IPS DF 4.7 (cell line): ENCODE measurements around the gene TRIM3.
"Not testable (repeated sequence)": the region's sequence is repeated elsewhere in the genome, so short reads cannot be mapped to it uniquely, and the experiment has no call there.

Experiments used
- DNase-seq: peaks from one replicate; pipeline ENCODE4 v3.0.0-alpha.2; 2013; ENCODE audit warnings: low spot score; ENCODE audit errors: extremely low read depth

Gene TRIM3

DNA sequence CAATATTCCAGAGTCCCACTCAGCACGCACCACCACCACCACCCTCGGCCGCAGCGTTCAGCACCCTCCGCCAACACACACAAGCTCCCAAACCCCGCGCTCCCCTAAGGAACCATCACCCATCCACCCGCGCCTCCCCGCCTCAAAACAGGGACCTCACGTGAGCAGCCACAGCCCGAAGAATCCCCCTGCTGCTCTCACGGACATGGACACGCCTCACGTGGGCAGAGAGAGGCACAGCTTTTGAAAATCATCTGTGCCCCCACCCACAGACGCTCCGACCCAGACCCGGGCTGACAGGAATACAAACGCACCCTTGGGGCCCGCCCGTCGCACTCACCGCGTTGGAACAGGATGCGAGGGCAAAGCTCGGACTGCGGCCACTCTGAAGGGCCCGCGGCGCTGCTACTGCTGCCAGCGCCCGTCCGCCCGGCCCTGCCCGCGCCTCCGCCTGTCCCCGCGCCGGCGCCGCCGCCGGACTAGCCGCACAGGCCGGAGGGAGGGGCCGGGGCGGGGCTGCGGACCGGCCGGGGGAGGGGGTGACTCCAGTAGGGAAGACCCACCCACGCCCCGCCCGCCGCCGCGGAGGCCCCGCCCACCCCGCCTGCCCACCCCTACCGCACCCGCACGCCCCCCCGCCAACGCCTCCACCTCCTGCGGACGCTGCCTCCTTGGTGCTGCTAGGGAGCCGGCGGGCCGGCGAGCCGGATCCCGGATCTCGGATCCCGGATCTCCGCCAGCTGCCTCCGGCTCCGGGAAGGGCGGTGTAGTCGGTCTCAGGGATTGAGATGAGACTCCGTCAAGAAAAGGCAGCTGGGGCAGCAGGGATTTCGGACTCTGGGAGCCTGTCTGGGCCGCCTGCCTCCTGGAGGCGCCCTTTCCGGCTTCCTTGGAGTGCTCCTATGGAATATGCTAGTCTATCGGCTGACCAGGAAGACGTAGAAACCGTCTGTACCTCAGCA, at the start of gene TRIM3:
Gene TRIM3, minus strand, starts transcription at position 491 of the 962 bp plus-strand sequence. CDS start 8,246 bp downstream, outside the sequence.
- DNase-seq = no peak

DNA sequence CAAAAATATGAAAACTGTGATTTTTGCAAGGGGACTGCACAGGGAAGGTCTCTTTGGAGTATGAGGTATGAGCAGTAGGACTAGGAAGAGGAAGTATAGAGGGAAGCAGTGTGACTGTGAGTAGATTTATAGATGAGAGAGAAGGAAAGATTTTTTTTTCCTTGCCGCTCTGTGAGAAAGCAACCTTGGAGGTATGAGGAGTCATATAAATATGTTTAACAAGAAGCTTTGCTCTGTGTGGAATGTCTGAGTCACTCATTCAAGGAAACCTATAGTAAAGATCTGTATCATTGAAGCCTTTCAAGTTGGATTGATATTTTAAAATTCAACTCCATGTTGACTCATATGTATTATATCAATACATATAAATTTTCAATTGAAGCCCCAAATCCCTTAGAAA, 49.5 kb upstream of the TRIM3 start:
- DNase-seq = no peak

DNA sequence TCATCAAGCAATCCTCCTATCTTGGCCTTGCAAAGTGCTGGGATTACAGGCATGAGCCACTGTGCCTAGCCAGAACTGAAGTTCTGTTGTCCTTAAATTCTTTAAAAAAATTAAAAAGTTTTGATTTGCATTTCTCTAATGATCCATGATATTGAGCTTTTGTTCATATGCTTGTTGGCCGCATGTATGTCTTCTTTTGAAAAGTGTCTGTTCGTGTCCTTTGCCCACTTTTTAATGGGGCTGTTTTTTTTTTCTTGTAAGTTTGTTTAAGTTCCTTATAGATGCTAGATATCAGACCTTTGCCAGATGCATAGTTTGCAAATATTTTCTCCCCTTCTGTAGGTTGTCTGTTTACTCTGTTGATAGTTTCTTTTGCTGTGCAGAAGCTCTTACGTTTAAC, 48.2 kb upstream of the TRIM3 start:
- not testable (repeated sequence) for DNase-seq

DNA sequence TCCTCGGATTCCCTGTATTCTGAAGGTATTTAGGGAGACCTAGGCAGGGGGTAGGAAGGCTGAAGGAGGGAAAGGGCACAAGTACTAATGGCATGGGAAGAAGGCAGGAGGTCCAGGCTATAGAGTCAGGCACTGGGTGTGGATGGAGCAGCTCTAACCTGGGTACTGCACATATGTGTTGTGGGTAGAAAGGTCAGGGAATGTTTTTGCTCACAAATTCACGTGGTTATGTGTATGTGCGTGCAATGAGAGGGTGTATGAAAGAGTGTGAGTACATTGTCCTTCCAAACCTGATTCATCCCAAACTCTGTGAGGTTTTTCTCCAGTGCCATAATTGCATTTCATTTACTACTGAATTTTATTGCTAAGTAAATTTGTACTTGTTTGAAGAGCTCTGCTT, 46.5 kb upstream of the TRIM3 start:
- DNase-seq = no peak

DNA sequence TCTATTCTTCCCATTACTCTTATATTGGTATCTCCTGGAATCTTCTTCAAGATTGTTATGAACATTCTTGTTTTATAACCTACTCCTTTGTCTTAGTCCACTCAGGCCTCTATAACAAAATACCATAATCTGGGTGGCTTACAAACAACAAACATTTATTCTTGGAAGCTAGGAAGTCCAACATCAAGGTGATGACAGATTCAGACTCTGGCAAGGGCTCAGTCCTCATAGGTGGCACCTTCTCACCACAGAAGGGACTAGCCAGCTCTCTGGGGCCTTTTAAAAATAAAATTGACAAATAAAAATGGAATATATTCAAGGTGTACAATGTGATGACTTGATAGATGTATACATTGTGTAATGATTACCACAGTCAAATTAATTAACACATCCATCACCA, 43.1 kb upstream of the TRIM3 start:
- no peak for DNase-seq

DNA sequence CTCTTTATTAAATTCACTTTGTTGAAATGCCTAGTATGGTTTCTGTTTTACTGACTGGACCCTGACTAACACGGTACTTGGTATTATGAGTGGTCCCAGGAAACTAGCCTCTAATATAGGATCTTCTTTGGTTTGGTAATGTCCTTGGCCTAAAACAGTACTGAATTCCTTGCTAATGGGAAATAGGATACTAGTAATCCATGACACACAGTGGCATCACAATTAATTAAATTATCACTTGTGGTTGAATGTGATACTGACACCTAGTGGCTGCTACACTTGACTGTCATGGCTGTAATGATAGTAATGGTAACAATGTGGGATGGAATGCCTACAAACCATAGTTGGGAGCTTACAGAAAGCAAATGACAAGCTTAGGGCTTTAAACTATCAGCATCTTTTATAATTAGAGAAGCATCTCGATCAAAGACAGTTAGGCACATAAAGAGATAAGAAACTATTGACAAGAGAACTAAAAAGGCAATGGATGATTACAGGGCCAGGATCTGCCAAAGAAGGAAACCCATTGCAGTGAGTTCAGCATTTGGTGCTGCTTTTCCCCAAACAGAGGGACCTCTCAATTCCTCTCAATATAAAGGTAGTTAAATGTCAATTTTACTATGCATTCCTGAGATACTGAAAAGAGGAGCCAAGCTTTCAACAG, 32.0 kb upstream of the TRIM3 start:
- DNase-seq = no peak

DNA sequence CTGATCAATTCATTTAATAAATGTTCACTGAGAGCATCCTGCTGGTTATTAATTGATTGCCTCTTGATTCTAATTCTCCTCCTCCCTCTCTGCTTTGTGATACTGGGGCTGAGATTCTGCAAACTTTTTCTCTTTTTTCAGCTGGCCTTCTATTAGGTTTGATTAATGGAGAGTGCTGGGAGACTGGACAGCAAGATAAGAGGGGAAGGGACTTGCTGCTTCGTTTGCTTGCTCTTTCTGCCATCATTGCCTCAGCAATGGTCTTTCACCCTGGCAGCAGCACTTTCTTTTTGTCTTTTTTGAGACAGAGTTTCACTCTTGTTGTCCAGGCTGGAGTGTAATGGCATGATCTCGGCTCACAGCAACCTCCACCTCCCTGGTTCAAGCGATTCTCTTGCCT, 30.4 kb upstream of the TRIM3 start:
- DNase-seq = no peak

DNA sequence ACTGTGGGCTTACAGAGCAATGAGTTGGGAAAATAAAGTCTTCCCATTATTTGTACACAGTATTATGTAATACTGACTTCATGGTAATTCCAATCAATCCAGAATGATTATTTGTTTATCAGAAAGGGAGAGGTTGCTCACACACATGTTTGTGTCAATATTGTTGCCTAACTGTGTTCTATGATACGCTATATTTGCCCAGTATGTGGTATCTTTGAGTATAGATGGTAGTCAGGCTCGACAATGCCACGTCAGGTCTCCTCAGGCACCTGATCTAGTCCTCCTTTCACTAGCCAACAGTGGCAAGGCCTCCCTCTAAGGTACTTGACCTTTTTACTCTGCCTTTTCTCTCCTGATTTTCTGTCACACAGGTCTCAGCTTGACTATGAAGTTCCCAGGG, 28.6 kb upstream of the TRIM3 start:
- DNase-seq = no peak

DNA sequence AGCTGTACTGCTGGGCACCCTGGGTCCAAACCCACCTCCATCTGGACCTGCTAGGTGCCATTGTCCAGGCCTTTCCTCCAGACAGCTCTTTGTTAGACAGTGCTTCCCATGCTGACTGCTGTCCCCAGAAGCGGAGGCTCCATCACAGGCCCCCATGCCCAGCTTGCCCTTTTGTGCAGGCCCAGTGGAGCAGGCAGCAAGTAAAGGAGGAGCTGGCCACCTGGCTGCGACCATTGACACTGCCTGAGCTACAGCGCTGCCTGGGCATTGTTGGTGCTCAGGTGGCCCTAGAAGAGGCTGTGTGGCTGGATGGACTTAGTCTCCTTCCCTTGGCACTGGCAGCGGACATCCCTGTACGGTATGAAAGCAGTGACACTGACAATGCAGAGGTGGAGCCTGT, 24.8 kb upstream of the TRIM3 start:
- DNase-seq = no peak

DNA sequence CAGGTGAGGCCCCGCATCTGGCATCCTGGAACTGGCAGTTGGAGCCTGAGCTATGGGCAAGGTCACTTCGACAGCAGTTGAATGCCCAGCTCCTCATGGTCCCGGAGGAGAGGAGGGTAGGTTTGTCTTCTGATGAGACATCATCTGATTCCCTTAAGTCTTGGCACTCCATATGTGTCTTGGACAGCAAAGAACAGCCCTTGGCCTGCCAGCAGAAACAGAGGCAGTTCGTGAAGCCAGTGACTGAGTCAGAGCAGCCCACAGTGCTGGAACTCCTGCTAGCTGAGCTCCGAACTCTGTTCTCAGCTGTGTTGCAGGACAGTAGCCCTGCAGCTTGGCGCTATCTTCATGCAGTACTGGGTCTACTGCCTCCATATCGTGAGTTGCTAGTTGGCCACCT, 24.4 kb upstream of the TRIM3 start:
- no peak for DNase-seq

DNA sequence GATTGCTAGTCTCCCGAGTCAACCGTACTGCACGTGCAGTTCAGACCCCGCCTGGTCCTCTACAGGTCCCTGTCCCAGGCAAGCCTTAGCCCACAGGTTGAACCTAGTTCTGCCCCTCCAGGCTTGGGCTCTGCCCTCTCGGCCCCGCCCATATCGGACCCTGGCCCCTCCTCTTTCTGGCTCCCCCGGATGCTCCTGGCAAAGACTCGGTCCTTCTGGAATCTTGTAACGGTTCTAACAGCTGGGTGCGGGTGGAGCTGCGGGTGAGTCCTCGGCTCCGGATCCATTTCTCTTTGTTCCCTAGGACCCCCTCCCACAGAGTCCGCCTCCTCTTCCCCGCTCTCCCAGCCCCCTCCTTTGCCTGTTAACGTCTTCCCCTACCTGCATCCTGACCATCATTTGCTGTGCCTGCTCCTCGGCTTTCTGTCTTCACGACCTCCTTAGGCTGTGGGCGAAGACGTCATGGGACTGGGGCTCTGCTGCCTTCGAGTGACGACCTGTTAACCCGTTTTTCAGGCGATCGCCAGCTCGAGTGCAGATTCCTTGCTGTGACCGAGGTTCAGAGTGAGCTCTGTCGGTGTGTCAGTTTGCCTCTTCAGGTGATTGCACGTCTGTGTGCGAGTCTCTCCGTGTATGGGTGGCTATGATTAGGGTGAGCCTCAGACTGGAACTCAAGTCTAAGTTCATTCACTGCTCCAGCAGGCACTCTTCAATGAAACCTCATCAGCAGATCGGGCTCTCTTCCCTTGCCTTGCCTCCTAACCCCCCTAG, 23.5 kb upstream of the TRIM3 start, which contains the start of gene DNHD1:
Gene DNHD1, plus strand, starts transcription at position 212 of the 771 bp plus-strand sequence. CDS start 936 bp downstream, outside the sequence.
- no peak for DNase-seq

DNA sequence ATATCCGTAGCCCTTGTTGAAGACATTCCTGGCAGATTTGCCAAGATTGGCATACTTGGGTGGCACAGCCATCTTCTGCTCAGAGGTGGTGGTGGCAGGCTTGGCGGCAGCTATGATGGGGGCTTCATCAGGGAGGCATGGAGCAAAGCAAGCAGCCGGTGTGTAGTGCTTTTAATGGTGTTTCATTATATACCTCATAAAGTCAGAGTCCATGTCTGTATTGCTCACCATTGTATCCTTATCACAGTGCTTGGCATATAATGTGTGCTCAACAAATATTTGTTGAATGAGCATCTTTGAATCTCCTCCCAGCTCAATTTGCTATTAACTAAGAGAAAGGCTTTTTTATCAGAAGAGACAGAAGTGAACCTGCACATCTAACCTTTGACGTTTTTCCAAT, 15.6 kb upstream of the TRIM3 start:
- no peak for DNase-seq

DNA sequence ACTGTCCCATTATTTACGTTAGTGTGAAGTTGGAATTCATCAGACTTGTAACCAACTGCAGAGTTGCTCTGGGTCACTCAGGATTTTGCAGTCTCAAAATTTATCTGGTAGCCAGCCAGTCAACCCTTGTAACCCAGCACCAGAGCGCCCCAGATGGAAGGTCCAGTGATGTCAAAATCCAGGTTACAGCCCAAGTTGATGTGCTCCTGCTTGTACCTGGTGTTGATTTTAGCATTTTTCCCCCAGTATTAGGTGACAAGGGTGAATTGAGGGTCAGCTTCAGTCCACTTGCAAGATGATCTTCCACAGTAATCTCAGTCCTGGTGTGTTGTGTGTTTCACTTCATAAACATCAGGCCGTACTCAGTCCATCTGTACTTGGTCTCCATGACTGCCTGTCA, 15.1 kb upstream of the TRIM3 start:
- no peak for DNase-seq

DNA sequence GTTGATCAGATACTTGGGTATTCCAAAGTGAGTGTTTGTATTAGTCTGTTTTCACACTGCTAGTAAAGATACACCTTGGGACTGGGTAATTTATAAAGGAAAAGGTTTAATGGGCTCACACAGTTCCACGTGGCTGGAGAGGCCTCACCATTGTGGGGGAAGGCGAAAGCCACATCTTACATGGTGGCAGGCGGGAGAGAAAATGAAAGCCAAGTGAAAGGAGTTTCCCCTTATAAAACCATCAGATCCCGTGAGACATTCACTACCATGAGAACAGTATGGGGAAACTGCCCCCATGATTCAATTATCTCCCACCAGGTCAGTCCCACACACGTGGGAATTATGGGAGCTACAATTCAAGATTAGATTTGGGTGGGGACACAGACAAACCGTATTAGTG, 14.6 kb upstream of the TRIM3 start:
- no peak for DNase-seq

DNA sequence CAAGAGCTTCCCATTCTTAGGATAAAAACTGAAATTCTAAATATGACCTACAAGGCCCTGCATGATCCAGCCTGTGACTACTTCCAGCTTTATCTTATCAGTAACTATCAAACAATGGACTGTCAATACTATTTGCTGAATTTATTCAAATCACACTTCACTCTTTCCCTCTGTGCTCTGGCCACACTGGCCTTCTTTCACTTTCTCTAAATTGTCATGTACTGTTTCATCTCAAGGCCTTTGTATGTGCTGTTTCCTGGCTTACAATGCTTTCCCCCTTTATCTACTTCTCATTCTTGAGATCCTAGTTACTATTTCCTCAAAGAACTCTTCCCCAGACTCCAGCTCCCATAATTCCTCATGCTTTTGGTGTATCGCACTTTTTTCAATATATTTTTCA, 13.2 kb upstream of the TRIM3 start:
- DNase-seq = no peak

DNA sequence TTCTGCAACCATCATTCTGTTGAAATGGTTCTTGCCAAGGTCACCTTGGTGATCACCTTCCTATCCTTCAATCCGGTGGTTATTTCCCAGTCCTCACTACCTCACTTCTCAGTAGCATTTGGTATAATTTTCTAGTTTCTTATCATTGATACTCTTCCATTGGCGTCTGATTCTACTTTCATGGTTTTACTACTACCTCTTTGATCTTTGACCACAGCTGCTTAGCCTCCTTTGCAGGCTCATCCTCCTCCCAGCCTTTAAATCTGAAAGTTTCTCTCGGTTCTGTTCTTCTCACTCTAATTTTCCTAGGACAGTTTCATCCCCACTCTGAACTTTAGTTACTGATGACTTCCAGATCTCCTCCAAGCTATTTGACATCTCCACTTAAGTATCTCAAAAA, 12.5 kb upstream of the TRIM3 start:
- no peak for DNase-seq

DNA sequence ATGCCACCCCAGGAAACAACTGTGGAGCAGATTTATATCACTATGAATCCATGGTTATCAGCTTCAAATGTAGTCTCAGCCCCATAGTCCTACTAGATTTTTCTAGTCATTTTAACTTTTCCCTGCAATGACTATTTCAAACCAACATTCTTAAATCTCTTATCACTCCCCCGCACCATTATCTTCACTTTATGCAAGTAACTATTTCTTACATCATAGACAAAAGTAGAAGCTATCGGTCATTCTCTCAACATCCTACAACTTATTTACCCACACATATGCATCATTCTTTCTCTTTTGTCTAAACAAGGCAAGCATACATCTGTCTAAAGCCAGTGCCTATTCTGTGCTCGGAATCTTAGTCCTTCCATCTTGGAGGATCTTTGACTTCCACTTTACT, 11.9 kb upstream of the TRIM3 start:
- no peak for DNase-seq

DNA sequence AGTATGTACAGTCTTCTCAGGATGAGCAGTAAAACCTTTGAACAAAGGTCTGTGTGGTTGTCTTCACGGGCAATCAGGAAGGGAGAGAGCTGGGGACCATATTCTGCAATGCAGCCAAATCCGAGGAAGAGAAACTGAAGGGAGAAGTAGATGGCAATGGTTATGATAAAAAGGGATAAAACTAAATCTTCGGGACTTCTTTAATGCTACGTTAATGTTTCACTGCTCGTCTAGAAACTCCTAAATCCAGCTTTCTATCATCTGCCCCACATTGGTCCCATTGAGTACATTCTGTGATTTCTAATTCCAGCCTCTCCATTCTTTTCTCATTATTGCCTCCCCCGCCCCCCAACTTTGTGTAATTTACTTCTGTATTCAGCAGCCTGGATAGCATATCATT, 9.3 kb upstream of the TRIM3 start:
- DNase-seq = no peak

DNA sequence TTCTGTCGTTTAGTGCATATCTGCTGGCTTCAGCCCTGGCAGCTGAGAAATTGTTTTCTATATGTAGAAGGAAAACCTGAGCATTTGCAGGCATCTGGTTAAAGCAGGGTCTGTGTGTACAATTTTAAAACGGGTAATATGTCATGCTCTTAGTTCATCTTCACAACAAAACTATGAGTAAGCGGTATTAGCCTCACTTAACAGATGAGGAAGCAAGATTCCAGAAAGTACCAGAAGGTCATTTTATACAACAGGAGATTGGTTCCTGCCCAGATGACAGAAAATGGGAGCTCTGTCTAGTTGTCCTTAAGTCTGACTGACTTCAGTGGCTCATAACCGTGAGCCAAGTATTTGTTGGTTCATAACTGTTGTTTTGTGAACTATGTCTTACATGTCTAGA, 8.7 kb upstream of the TRIM3 start:
- DNase-seq = no peak

DNA sequence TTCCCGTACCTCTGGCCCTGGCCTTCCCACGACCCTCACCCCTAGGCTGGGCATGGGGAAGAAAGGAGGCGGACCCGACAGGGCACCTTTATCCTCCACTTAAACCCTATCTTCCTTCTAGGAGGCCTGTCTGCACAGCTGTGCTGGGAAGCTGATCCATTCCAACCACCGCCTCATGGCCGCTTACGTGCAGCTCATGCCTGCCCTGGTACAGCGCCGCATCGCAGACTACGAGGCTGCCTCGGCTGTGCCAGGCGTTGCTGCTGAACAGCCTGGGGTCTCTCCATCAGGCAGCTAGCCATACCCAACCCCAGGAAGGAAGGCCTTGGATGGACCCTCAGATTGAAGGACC, 8.2 kb upstream of the TRIM3 start:
- DNase-seq = no peak

DNA sequence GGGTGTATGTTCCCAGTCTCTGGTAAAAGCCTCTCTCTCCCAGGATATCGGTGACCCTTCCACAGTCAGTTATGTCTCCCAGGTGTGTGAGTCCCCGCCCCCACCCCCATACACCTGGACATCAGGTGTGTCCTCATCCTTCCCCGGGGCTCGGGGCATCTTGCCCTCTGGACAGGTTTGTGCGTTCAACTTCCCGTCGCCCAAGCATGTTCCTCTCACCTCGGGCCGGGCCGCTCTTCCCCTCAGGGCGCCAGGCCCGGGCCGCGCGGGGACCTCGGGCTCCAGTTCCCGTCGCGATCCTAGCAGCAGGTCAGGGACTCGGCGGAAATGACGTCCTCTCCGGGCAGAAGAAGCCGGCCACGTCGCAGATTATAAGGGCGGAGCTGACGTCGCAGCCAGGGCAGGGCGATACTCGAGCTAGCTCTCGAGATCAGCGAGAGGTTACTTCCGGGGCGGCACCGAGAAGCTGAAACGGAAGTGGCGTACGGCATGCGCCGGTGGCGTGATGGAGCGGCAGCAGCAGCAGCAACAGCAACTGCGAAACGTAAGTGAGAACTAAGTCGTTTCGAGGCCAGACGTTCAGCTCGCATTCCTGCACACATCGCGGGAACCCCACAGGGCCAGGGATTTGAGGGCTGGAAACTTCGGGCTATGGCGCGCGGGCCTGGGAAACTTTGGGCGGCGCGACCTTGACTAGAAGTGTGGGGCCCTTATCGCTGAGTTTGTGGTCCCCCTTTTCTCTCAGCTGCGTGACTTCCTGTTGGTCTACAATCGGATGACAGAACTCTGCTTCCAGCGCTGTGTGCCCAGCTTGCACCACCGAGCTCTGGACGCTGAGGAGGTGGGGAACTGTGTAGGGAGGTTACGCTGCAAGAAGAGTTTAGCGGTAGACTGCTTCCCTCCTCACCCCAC, 7.5 kb upstream of the TRIM3 start, which contains the start of the genes ARFIP2 and TIMM10B:
Gene ARFIP2, minus strand, starts transcription at position 320 of the 912 bp plus-strand sequence. CDS start 910 bp downstream, outside the sequence.
Gene TIMM10B, plus strand, starts transcription at position 490 of the 912 bp plus-strand sequence. Its CDS starts 16 bp downstream, at position 506.
- peak; percentile 94 for DNase-seq
